ENCODE measurements around the gene NDUFS2.

DNA sequence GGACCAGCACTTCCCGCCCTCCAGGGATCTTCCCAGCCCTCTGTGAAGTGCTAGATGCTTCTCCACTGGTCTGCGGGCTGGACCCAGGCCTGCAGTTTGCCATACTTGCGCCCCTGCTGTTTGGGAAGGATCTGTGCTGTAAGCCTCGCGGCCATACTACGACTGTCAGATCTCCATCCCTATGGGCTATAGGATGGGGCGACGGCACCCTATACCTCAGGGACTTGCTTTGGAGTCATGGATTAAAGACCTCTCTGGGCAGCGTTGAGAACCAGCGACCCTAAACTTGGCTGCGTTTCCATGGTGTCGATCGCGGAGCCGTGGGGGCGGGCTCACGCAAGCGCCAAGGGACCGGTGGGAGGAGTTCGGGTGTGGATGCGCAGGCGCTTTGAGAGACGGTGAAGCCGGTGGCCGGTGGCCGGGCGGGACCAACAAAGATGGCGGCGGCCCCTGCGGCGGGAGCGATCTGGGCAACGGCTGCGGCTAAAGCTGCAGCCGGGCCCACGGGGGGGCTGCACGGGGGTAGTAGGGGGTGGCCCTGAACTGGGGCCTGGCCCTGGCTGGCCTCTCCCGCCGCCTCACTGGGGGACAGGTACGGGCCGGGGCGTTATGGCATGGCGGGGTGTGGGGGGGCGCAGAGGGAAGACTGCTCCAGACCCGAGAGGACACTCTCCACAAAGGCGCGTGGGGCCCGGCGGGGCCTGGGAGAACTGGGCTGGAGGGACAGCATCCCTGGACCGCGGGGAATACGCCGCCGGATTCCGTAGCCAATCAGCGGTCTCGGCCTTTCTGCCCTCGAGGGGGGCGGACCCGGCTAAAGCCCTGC is 42.9 kb upstream of the NDUFS2 start, which contains the start of gene USP21:
- TF ChIP-seq POLR2AphosphoS5 (IDR thresholded peaks at IDR 0.05; ENCODE audit: low read depth, low read length) (peak; percentile 46; the same call in 1 of the 2 replicates), POLR2A (IDR thresholded peaks at IDR 0.05; ENCODE audit: low read depth, low read length) (peak; percentile 76; the same call in 1 of the 2 replicates)

All from GM12892 (cell line).